Measurements from ENCODE around the gene MRPS15. TPM values are rescaled to one million over a fixed set of nuclear protein-coding genes. Genes with fewer than 3 reads are reported as not detected.

Gene MRPS15
- total and polyA plus RNA-seq, 4 donors: 41.8 to 95.0 (median 59.8) TPM

- no peak for DNase-seq (ENCODE audit: low spot score)
- H3K4me3 ChIP-seq (ENCODE audit: low read depth in 1 of 3, low read length in 3 of 3): no peak overlapping the region
- TF ChIP-seq RAD21 (IDR thresholded peaks at IDR 0.05): no peak
- no peak for TF ChIP-seq CTCF (IDR thresholded peaks at IDR 0.05; ENCODE audit: low read depth, low read length, missing input control)
- TF ChIP-seq SP1 (IDR thresholded peaks at IDR 0.05): no peak
- no peak overlapping the region for H3K9ac ChIP-seq (ENCODE audit: low read depth in 1 of 2, low read length in 2 of 2)
- H3K4me1 ChIP-seq (ENCODE audit: control insufficient read depth in 4 of 4, insufficient read depth in 4 of 4, low read length in 3 of 4): peaks cover 0 to 3% (median 0%) of the 10 kb centered on the region in 4 donors
- 64% methylated on average over 2 of the region's 2 CpGs for WGBS
- H3K27ac ChIP-seq (ENCODE audit: low read depth in 1 of 2, low read length in 2 of 2): no peak overlapping the region
- H3K9me3 ChIP-seq (ENCODE audit: control insufficient read depth in 4 of 4, low read length in 3 of 4): no peaks in the 10 kb centered on the region
- no peaks in the 10 kb centered on the region for H3K27me3 ChIP-seq (ENCODE audit: control insufficient read depth in 4 of 4, insufficient read depth in 4 of 4, low read length in 3 of 4)
- no peaks in the 10 kb centered on the region for H3K36me3 ChIP-seq (ENCODE audit: control insufficient read depth in 4 of 4, insufficient read depth in 3 of 4, low read depth in 1 of 4, low read length in 3 of 4)
These were observed 5.0 kb upstream of the MRPS15 start for GRCh38 chr1:36469163-36469562.

GRCh38 chr1:36467700-36468455, 3.7 kb upstream of the MRPS15 start:
- Histone ChIP-seq H3K27me3 (ENCODE audit: control insufficient read depth in 4 of 4, insufficient read depth in 4 of 4, low read length in 3 of 4) (no peaks in the 10 kb centered on the region), H3K4me1 (ENCODE audit: control insufficient read depth in 4 of 4, insufficient read depth in 4 of 4, low read length in 3 of 4) (peaks cover 2 to 10% (median 5%) of the 10 kb centered on the region in 4 donors), H3K9ac (ENCODE audit: low read depth in 1 of 2, low read length in 2 of 2) (no peak overlapping the region), H3K9me3 (ENCODE audit: control insufficient read depth in 4 of 4, low read length in 3 of 4) (no peaks in the 10 kb centered on the region), H3K27ac (ENCODE audit: low read depth in 1 of 2, low read length in 2 of 2) (no peak overlapping the region), H3K4me3 (ENCODE audit: low read depth in 1 of 3, low read length in 3 of 3) (no peak overlapping the region), H3K36me3 (ENCODE audit: control insufficient read depth in 4 of 4, insufficient read depth in 3 of 4, low read depth in 1 of 4, low read length in 3 of 4) (no peaks in the 10 kb centered on the region)
- 94% methylated on average over 10 of the region's 10 CpGs for WGBS
- TF ChIP-seq JUND (IDR thresholded peaks at IDR 0.05): no peak
- TF ChIP-seq HNF4A (conservative IDR thresholded peaks at IDR 0.05): no peak
- no peak for TF ChIP-seq FOXA2 (IDR thresholded peaks at IDR 0.05)
- TF ChIP-seq EGR1 (IDR thresholded peaks at IDR 0.05; ENCODE audit: low read depth in 2 of 2): no peak
- TF ChIP-seq ATF3 (IDR thresholded peaks at IDR 0.05): no peak
- no peak for TF ChIP-seq RXRA (IDR thresholded peaks at IDR 0.05)
- no peak for TF ChIP-seq RAD21 (IDR thresholded peaks at IDR 0.05)
- no peak for TF ChIP-seq HNF4G (IDR thresholded peaks at IDR 0.05)
- TF ChIP-seq, protein P1, sequence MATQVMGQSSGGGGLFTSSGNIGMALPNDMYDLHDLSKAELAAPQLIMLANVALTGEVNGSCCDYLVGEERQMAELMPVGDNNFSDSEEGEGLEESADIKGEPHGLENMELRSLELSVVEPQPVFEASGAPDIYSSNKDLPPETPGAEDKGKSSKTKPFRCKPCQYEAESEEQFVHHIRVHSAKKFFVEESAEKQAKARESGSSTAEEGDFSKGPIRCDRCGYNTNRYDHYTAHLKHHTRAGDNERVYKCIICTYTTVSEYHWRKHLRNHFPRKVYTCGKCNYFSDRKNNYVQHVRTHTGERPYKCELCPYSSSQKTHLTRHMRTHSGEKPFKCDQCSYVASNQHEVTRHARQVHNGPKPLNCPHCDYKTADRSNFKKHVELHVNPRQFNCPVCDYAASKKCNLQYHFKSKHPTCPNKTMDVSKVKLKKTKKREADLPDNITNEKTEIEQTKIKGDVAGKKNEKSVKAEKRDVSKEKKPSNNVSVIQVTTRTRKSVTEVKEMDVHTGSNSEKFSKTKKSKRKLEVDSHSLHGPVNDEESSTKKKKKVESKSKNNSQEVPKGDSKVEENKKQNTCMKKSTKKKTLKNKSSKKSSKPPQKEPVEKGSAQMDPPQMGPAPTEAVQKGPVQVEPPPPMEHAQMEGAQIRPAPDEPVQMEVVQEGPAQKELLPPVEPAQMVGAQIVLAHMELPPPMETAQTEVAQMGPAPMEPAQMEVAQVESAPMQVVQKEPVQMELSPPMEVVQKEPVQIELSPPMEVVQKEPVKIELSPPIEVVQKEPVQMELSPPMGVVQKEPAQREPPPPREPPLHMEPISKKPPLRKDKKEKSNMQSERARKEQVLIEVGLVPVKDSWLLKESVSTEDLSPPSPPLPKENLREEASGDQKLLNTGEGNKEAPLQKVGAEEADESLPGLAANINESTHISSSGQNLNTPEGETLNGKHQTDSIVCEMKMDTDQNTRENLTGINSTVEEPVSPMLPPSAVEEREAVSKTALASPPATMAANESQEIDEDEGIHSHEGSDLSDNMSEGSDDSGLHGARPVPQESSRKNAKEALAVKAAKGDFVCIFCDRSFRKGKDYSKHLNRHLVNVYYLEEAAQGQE (IDR thresholded peaks at IDR 0.05): no peak
- TF ChIP-seq MAX (IDR thresholded peaks at IDR 0.05): no peak
- no peak for TF ChIP-seq FOXA1 (IDR thresholded peaks at IDR 0.05)
- no peak for TF ChIP-seq SP1 (IDR thresholded peaks at IDR 0.05)
- no peak for TF ChIP-seq NR2F2 (IDR thresholded peaks at IDR 0.05)
- TF ChIP-seq TAF1 (conservative IDR thresholded peaks at IDR 0.05): no peak
- TF ChIP-seq YY1 (IDR thresholded peaks at IDR 0.05): no peak
- no peak for TF ChIP-seq ZBTB33 (IDR thresholded peaks at IDR 0.05)
- no peak for TF ChIP-seq CTCF (IDR thresholded peaks at IDR 0.05; ENCODE audit: low read depth, low read length, missing input control)
- TF ChIP-seq GABPA (IDR thresholded peaks at IDR 0.05 in 1 of 2, conservative IDR thresholded peaks at IDR 0.05 in 1 of 2): no peak
- DNase-seq (ENCODE audit: low spot score): no peak
